NCI-H446 (cell line): ENCODE measurements around the gene DICER1.
"Not testable (repeated sequence)": the region's sequence is repeated elsewhere in the genome, so short reads cannot be mapped to it uniquely, and the experiment has no call there.

Experiments
- DNase-seq, 2 experiments: peaks; one replicate each; lab custom pipeline; 2025; lab: John Stamatoyannopoulos, UW

The DICER1 gene, protein sequence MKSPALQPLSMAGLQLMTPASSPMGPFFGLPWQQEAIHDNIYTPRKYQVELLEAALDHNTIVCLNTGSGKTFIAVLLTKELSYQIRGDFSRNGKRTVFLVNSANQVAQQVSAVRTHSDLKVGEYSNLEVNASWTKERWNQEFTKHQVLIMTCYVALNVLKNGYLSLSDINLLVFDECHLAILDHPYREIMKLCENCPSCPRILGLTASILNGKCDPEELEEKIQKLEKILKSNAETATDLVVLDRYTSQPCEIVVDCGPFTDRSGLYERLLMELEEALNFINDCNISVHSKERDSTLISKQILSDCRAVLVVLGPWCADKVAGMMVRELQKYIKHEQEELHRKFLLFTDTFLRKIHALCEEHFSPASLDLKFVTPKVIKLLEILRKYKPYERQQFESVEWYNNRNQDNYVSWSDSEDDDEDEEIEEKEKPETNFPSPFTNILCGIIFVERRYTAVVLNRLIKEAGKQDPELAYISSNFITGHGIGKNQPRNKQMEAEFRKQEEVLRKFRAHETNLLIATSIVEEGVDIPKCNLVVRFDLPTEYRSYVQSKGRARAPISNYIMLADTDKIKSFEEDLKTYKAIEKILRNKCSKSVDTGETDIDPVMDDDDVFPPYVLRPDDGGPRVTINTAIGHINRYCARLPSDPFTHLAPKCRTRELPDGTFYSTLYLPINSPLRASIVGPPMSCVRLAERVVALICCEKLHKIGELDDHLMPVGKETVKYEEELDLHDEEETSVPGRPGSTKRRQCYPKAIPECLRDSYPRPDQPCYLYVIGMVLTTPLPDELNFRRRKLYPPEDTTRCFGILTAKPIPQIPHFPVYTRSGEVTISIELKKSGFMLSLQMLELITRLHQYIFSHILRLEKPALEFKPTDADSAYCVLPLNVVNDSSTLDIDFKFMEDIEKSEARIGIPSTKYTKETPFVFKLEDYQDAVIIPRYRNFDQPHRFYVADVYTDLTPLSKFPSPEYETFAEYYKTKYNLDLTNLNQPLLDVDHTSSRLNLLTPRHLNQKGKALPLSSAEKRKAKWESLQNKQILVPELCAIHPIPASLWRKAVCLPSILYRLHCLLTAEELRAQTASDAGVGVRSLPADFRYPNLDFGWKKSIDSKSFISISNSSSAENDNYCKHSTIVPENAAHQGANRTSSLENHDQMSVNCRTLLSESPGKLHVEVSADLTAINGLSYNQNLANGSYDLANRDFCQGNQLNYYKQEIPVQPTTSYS (N-terminal part only)

DNA sequence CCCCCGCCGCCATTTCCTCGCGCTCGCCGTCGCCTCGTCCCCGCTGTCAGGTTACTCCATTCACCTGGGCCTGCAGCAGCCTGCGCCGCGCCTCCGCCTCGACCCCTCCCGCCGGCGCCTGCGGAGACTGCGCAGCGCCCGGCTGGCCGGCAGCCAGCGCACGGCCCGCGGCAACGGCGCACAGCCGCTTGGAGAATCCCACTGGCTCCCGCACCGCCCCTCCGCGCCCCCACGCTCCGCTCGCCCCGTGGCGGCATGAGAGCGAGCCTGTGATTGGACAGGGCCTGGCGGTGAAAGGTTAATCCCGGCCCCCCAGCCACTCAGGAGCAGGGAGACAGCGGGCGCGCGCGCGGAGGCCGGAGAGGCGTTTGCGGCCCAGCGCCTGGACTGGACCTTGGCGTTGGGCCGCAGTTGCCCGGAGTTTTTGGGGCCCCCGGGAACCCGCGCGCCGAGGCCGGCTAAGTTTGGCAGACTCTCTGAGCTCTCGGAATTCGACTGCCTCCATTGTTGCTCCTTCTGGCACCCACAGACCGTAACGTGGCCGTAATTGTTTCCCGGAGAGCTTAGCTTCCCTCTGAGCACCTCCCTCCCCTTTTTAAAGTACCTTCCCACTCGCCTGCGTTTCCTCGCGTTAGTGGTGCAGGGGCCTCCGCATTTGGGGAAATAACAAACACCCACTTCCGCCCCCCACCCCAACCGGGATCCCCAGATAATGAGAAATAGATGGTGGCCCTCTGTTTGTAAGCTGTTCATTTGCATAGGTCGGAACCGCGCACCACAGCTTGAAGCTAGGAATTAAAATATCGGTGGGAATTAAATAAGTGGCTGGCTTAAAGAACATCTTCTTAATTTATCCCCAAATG, at the start of gene DICER1:
DICER1 (minus strand) TSS at position 203 of the 863 bp plus-strand sequence. CDS start 24,071 bp downstream, outside the sequence.
- DNase-seq: peak; percentile 92 to 95

DNA sequence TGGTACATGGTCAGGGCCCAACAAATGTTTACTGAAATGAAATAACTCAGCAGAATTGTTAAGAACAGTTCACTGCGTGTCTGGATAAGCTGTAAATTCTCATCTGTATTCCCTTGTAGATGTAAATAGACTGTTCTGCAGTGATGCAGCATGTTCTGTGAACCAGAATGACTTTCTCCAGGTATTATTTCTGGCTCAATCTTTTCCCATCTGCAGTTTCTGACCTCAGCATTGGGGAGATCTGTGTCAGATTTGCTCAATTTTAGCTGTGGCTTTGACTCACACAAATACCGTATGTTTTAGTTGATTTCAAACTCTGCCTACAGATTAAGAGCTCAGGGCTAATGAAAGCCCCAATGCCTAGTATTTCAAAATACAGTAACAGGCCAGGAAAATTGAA, 49.2 kb upstream of the DICER1 start:
- DNase-seq: no peak

DNA sequence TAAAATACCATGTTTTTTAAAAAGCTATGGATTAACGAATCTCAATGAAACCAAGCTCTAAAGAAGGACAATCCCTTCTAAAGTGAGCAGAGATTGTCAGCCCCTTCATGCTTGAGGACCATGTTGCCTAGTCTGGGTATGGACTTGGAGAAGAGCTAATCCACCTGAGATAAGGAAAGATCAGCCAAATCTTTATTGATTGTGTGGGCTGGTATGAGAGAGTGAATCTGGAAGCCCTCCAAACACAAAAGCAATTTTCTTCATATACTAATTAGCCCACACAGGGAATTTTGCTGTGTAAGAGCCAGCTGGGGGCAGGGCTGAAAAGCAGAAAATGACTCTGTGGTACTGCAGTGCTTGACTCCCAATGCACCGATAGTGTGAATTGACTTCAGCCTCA, 47.4 kb upstream of the DICER1 start:
- no peak for DNase-seq

DNA sequence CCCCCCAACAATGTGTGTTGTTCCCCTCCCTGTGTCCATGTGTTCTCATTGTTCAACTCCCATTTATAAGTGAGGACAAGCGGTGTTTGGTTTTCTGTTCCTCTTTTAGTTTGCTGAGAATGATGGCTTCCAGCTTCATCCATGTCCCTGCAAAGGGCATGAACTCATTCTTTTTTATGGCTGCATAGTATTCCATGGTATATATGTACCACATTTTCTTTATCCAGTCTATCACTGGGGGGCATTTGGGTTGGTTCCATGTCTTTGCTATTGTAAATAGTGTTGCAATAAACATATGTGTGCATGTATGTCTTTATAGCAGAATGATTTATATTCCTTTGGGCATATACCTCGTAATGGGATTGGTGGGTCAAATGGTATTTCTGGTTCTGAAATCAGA, 44.4 kb upstream of the DICER1 start:
- not testable (repeated sequence) for DNase-seq

DNA sequence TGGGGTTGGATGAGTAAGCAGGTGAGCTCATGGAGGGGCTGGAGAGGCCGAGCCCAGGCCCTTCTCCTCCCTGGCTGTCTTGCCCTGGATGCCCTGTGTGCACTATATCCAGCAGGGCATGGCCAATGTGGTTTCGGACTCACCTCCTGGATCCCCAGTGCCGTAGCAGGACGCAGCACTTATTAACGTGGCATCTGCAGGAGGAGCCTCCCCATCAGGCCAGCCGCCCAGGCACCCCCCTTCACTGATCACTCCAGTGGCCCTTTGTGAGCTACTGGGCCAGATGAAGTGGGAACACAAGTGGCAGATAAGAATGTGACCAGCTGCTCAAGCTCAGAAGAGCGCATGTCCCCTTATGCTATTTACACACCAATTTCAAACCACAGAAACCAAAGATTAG, 43.1 kb upstream of the DICER1 start:
- no peak for DNase-seq

DNA sequence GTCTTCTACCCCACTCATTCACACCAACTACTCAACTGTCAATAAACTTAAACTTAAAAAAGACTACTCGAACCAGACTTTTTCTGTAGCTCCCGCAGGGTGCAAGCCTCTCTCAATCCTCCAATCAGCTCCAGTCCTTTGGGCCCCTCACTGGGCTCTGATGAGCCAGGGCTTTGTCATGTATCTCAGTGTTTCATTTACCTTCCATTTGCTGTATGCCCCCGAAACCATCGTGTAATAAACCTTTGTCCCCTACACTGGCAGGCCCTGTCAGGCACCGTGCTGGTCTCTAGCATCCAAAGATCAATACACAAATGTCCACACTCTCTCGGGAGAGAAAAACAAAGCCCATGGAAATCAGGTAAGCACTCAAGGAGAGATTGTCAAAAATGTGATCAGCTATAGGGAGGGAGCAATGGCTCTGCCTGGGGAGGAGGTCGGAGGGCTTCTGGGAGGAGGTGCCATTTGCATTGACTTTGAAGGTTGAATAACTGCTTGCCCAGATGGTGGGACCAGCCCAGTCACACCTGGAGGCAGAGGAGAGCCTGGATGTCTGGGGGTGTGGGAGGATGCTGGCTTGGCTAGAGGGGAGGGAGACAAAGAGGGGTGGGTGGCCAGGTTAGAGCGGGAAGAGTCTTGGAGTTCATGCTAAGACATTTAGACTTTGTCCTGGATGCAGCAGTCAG, 42.1 kb upstream of the DICER1 start:
- DNase-seq: no peak

DNA sequence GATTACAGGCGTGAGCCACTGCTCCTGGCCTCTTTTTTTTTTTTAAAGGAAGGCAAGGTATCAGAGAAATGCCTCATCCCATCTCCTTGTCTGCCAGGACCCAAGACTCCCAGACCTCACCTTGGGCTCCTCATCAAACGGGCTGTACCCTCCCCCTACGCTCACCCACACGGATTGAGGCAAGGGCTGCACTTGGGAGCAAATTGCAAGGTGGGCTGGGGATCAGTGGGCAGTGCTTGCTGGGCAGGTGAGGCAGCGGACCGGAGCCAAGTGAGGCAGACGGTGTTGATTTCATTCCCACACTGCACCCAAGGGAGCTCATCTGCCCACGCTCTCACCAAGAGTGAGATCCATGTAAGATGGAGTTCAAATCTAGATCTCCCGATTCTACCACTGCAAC, 41.0 kb upstream of the DICER1 start:
- DNase-seq: no peak

DNA sequence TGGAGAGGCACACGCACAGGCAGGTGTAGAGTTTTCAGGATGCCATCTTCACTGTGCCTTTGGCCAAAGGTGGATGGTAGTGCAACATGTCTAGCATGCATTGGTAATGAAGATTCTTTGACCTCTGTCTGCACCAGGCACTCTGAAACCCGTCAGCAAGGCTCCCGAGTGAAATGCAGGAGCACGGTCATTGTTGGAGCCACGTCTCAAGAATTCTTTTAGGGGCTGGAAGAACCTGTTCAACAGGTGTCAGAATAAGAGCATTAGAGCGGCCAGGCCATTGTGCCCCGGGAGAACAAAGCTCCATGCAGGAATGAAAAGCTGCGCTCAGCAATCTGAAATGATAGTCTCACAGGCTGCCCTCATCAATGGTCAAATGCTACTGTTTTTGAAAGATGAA, 40.2 kb upstream of the DICER1 start:
- no peak for DNase-seq

DNA sequence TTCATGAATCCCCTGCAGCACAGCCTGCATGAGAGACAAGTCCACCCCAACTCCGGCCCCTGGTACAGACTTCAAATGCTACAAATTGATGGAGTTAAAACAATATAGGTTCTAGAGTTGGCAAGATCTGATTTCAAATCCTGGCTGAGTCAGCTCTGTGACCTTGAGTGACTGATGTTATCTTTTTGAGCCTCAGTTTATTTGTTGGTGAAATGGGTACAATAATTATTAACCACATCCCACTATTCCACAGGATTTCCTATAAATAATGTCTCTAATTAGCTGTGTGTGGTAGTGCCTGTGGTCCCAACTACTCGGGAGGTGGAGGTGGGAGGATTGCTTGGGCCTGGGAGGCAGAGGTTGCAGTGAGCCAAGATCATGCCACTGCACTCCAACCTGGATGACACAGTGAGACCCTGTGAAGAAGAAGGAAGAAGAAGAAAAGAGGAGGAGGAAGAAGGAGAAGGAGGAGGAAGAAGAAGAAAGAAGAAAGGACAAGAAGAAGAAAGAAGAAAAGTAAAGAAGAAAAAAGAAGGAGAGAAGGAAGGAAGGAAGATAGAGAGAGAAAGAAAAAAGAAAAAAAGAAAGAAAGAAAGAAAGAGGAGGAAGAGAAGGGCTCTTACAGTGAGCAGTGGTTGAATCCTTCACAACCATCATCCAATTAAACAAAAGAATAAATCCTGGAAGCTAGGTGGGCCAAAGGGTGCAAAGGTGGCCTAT, 39.7 kb upstream of the DICER1 start:
- DNase-seq: no peak

DNA sequence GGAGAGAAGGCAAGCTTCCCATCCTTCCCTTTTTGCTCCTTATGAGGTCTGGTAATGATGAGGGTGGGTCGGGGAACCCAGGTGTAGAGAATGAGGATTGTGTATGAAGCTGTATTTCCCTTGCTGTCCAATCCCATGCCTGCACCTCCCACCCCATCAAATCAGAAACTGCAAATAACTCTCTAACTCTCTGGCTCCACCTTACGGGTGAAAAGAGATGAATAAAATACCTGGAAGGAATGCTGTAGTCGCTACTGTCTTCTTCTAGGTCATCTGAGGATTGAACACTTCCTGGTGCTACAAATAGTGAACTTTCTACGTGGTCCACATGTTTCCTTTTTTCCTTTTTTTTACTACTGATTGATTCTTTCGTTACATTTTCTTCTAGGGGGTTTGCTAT, 38.9 kb upstream of the DICER1 start:
- no peak for DNase-seq

DNA sequence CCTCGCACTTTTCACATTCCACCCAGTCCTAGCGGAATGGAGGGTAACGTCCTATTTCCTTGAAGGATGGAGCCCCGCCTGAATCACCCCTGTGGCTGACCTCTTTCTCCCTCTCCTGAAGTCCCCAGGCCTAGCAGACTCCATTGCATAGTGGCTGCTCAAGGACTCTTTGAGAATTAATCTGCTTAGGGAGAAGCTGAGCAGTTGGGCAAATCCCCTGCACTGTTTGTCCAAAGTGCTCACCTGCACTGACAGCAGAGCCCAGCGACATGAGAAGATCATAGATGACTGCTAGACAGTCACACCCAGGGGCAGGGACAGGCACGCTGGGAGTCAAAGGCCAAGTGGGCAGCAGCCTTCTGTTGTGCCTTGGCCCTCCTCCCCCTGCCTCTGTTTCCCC, 37.7 kb upstream of the DICER1 start:
- no peak for DNase-seq

DNA sequence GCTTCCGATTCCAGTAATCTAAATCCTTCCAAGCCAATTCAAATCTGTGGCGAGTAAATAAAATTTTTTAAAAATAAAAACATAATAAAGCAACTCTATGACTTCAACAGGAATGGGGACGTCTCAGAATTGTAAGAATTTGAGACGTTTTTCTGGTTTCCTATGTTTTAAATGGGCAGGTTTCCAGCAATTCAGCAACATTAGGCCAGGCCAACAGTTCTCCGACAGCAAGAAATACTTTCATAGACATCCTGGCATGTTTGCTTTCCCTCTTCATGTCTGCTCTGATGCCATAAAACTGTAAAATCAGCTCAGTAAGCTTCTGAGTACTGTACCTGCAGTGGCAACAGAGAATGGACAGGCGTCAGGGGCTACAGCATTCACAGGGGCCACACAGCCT, 35.8 kb upstream of the DICER1 start:
- no peak for DNase-seq

DNA sequence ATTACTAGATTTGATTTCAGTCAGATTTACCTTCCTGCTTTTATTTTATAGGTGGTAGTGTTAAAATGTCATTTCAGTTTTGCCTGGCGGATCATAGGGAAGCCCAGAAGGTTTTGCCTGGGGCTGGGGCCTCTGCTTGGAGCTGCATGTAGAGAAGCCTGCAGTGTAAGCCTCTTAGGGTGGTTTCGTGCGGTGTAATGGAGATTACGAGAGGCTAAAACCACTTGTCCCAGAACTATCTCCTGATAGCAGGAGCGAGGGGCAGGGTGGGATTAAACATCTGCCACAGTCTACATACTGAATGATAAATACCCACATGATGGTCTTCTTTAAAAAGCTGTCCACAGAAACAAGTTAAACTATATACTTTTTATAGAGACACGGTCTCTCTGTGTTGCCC, 35.0 kb upstream of the DICER1 start:
- DNase-seq: no peak

DNA sequence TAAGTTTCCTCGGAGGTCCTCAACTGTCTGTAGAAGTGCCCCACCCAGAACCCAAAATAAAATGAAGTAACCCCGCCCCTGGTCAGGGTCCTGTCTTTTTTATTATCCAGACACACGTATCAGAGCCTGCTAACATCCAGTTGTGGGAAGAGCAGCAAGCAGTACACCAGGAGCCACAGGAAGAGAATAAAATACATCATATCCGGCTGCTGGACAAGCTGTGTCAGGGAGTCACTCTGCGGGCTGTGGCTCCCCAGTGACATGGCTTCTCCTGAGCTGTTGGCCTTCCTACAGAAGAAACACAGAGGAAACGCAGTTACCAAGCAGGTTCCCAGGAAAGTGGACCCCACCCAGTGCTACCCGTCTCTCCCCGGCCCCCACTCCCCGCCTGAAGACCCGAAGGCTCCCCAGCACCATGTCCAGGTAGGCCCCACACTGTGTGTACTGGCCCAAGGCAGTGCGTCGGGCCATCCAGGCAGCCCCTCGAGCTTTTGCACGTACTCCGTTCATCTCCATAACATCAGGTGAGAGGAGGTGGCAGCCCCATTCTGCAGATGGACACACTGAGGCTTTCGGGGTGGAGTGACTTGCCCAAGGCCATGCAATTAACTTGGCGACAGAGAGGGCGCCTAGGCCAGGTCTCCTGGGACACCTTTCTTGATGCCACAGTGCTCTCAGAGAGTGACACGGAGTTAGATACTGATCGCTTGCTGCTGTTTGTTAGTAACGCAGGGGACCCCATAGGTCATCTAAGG, 34.3 kb upstream of the DICER1 start:
- DNase-seq: no peak

DNA sequence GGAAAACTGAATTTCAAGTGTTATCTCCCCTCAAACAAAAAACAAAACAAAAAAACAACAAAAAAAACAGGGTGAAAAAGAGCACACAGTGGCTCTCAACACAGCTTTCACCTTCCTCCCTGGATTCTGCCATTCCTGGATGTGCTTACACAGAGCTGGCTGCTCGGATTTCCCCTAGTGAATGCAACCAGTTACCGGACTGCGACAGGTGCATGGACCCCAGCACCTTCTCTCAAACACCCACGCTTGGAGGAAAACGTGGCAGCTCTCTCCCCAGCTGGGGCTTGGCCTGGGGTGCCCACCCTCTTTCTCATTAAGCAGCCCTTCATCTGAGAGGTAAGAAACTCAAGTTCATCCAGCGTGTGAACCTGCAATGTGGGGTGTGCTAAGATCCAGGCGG, 33.5 kb upstream of the DICER1 start:
- DNase-seq: no peak

DNA sequence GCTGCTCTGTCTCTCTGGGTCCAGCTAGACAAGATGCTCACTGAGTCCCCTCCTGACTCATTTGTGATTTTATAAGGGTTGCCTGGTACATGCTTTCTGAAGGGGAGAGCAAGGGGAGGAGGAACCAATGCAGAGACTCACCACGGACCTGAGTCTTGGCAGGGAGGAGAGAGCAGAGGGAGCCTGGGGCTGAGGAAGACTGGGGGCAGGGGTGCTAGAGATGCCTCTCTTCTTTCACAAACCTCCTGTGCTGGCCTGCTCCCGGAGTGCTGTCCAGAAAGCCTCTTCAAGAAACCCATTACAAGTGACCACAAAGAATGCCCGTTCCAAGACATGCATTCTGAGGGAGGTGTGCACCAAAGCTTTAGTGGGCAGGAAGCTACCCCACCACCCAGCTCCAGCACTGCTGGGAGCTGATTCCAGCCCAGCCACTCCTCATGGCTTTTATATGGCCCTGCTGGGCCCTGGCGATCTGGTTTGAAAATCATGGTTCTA, 33.1 kb upstream of the DICER1 start:
- DNase-seq: no peak

DNA sequence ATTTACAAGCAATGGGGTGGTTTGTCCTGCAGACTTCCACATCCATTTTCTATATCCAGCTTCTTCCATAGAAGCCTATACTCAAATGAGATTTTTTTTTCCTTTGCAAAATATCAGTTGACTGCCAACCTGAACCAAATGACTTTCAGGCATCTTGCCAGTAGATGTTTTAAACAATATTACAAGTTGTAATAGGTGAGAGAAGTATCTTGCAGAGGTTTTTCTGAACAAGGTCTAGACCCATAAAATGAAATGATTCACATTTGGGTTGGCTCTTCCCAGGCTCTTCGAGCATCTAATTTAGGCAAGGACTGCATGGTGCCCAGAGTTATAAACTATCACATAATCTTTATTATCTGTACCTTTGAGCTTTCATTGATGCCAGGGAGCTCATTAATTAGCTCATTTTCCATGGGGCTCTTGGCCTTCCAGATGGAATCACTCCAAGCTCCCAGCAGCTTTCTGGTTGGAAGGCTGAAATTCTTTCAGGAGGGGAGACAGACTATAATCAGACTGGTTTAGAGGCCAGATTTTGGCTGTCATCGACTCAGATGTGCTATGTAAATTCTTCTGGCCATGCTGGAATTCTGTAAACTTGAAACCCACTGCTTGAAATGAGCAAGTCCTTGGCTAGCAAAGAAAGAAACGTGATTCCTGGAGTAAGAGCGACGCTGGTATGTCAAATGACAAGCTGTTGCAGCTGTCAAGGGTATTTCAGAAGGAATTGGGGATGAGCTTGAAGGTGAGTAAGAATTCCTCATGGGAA, 32.2 kb upstream of the DICER1 start:
- DNase-seq: peak; percentile 31 to 67

DNA sequence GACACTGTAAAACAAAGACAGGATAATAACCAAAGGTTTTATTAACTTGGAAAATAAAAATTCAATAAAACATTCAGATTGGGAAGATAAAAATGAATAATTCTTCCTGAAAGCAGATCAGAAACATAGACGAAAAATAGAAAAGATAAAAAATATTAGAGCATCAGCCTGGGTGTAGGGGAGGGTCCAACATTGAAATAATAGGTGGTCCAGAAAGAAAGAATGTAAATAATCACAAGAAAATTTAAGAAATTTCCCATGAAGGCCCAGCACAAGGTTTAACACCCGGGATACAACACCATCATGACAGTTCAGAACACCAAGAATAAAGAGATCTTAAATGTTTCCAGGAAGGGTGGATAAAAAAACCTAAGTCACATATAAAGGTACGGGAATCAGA, 31.1 kb upstream of the DICER1 start:
- no peak for DNase-seq
